ENCODE measurements around the gene SLIT1.

Gene SLIT1

GRCh38 chr10:97015240-97015639, 170.5 kb downstream of the SLIT1 start:
- no peak for DNase-seq (ENCODE audit: low read depth)
- in situ Hi-C loops (cut with HindIII; ENCODE audit: low sequenced_read_pairs): no loop called here
- no peak overlapping the region for H3K4me3 ChIP-seq (ENCODE audit: low read depth, low read length)
- TF ChIP-seq, protein P1, sequence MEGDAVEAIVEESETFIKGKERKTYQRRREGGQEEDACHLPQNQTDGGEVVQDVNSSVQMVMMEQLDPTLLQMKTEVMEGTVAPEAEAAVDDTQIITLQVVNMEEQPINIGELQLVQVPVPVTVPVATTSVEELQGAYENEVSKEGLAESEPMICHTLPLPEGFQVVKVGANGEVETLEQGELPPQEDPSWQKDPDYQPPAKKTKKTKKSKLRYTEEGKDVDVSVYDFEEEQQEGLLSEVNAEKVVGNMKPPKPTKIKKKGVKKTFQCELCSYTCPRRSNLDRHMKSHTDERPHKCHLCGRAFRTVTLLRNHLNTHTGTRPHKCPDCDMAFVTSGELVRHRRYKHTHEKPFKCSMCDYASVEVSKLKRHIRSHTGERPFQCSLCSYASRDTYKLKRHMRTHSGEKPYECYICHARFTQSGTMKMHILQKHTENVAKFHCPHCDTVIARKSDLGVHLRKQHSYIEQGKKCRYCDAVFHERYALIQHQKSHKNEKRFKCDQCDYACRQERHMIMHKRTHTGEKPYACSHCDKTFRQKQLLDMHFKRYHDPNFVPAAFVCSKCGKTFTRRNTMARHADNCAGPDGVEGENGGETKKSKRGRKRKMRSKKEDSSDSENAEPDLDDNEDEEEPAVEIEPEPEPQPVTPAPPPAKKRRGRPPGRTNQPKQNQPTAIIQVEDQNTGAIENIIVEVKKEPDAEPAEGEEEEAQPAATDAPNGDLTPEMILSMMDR (IDR thresholded peaks at IDR 0.05; ENCODE audit: low read depth, low read length, missing control alignments): no peak

GRCh38 chr10:97013983-97014382, 171.8 kb downstream of the SLIT1 start:
- no peak overlapping the region for H3K4me3 ChIP-seq (ENCODE audit: low read depth, low read length)
- no peak for DNase-seq (ENCODE audit: low read depth)
- in situ Hi-C loops (cut with HindIII; ENCODE audit: low sequenced_read_pairs): no loop called here
- TF ChIP-seq, protein P1 (IDR thresholded peaks at IDR 0.05; ENCODE audit: low read depth, low read length, missing control alignments): no peak

- no peak for DNase-seq (ENCODE audit: low read depth)
- TF ChIP-seq, protein P1 (IDR thresholded peaks at IDR 0.05; ENCODE audit: low read depth, low read length, missing control alignments): no peak
- H3K4me3 ChIP-seq (ENCODE audit: low read depth, low read length): no peak overlapping the region
- in situ Hi-C loops (cut with HindIII; ENCODE audit: low sequenced_read_pairs): no loop called here
Measured at GRCh38 chr10:97013568-97013967, 172.2 kb downstream of the SLIT1 start.

DNA sequence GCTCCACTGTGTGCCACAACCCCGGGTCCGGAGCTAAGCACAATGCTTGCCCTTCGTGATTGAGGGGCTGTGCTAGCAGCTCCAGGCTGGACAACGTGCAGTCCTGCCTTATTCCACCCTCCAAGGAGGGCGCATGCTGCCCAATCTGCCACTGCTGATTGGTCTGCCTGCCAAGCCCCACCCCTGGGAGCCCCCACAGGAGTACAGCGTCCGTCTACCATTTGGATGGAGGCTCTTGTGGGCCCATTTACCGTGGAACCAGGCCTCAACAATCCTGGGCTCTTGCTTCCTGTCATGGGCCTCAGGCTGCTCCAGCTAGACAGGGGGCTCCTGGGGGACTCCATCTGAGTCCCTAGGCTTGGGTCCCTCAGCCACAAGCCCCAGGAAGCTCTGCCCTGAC, 173.3 kb downstream of the SLIT1 start:
- DNase-seq (ENCODE audit: low read depth): no peak
- in situ Hi-C loops (cut with HindIII; ENCODE audit: low sequenced_read_pairs): no loop called here
- no peak overlapping the region for H3K4me3 ChIP-seq (ENCODE audit: low read depth, low read length)
- TF ChIP-seq, protein P1 (IDR thresholded peaks at IDR 0.05; ENCODE audit: low read depth, low read length, missing control alignments): no peak

DNA sequence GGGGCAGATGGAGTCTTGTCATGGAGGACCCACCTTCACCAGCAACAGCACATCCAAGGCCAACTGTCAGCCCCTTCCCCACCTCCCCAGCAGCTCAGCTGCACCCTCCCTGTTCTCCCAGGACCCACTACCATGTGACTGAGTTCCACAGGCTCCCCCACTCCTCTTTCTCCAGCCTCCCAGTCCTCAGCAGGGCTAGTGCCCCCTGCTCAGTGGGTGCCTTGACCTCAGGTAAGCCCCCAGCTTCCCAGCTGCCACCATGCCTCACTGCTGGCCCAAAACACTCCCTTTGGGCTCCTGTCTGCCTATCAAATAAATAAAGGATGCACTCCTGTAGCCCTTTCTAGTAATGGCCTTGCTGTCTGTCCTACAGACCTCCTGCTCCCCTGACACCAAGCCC, 174.4 kb downstream of the SLIT1 start:
- no peak overlapping the region for H3K4me3 ChIP-seq (ENCODE audit: low read depth, low read length)
- TF ChIP-seq, protein P1 (IDR thresholded peaks at IDR 0.05; ENCODE audit: low read depth, low read length, missing control alignments): no peak
- DNase-seq (ENCODE audit: low read depth): no peak
- in situ Hi-C loops (cut with HindIII; ENCODE audit: low sequenced_read_pairs): no loop called here

GRCh38 chr10:97010695-97011206, 175.0 kb downstream of the SLIT1 start:
- TF ChIP-seq, protein P1 (IDR thresholded peaks at IDR 0.05; ENCODE audit: low read depth, low read length, missing control alignments): no peak
- in situ Hi-C loops (cut with HindIII; ENCODE audit: low sequenced_read_pairs): no loop called here
- no peak for DNase-seq (ENCODE audit: low read depth)
- no peak overlapping the region for H3K4me3 ChIP-seq (ENCODE audit: low read depth, low read length)

- in situ Hi-C loops (cut with HindIII; ENCODE audit: low sequenced_read_pairs): no loop called here
- no peak for DNase-seq (ENCODE audit: low read depth)
- TF ChIP-seq, protein P1 (IDR thresholded peaks at IDR 0.05; ENCODE audit: low read depth, low read length, missing control alignments): no peak
- H3K4me3 ChIP-seq (ENCODE audit: low read depth, low read length): no peak overlapping the region
Measured at GRCh38 chr10:97007417-97007816, 178.3 kb downstream of the SLIT1 start.
